ENCODE data around the gene AHDC1.

Gene AHDC1

GRCh38 chr1:27614043-27614624 is 10.2 kb upstream of the AHDC1 start:
- no peak for DNase-seq (ENCODE audit: low read depth)

- DNase-seq (ENCODE audit: low read depth) = no peak
Measured at GRCh38 chr1:27612718-27613117, 8.8 kb upstream of the AHDC1 start.

GRCh38 chr1:27611450-27611849 is 7.5 kb upstream of the AHDC1 start:
- no peak for DNase-seq (ENCODE audit: low read depth)

GRCh38 chr1:27609618-27610240 is 5.8 kb upstream of the AHDC1 start:
- DNase-seq (ENCODE audit: low read depth) = no peak

DNA sequence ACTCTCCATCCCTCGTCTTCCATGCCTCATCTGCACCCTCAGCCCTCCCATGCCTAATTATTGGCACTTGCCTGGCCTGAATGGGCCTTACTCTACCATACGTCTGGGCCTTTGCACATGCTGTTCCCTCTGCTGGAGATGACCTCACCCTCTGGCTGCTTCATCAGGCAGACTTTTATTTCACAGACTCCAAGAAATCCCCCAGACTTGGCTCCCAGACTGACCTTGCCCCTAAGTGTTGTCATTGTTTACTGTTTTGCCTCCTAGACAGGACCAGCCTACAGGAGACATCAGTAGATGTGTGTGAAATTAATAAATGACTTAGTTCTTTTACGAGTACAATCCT is 5.2 kb upstream of the AHDC1 start:
- no peak for DNase-seq (ENCODE audit: low read depth)

DNA sequence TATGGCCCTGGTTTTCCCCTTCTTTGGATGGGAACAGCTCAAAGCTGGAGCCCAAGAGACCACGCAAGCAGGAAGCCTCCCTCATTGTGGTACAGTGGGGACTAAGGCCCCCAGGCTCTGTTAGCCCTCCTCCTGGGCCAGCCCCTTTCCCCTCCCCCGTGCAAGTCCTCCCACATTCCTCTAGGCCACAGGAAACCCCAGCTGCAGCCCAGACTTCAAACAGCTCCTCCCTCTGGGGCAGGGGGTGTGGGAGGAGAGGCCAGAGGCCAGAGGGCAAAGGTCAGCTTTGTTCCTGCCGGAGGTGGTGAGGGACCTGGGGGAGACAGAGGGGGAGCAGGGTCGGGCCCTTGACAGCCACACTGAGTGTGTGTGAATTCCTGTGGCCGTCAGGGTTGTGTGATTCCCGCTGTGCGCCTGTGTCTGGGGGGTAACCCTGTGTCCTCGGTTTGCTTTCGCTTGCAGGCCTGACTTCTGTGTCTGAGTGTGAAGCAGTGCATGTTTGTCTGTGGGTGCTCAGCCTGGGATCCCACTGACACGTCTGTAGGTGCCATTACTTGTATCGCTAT is 3.4 kb upstream of the AHDC1 start:
- DNase-seq (ENCODE audit: low read depth) = no peak

- no peak for DNase-seq (ENCODE audit: low read depth)
Measured at GRCh38 chr1:27606708-27607238, 2.8 kb upstream of the AHDC1 start.

DNA sequence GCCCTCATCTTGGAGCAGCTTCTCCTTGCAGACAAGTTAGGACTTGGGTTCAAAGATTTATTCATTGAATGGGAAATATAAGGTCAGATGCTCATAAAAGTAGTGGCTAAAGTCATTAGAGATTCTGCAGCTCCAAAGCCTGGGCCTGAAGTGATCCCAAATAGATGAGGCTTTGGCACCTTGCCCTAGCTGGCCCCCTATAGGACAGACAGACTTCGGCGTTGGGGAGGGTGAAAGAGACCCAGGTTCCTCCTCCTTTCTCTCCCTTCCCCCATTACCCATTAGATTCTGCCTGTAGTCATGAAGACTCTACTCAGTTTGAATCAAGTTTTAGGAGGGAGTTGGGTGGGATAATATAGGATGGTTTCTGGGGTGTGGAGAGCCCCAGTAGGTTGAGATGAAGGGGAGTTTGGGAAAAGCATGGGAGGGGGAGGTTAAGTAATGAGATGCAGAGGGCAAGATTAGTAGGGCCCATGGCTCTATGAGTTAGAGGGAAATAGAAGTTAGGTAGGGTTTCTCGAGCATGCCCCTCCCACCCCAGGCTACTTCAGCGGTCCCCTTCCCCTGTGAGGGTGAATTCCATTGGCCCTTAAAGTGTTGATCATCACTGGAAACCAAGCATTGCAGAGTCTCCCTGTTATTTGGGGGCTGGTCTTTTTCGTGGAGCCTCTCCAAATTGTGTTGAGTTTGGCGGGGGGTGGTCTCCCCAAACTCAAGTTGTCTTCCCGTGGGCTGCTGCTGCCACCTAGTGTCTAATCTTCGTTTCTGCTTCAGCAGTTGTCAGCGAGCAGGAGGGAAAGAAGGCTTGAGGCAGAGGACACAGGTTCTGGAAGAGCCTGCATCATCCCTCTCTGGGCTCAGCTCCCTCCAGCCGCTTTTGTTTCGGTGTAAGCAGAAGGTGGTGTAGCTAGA is 2.1 kb upstream of the AHDC1 start:
- DNase-seq (ENCODE audit: low read depth) = peak; percentile 43

DNA sequence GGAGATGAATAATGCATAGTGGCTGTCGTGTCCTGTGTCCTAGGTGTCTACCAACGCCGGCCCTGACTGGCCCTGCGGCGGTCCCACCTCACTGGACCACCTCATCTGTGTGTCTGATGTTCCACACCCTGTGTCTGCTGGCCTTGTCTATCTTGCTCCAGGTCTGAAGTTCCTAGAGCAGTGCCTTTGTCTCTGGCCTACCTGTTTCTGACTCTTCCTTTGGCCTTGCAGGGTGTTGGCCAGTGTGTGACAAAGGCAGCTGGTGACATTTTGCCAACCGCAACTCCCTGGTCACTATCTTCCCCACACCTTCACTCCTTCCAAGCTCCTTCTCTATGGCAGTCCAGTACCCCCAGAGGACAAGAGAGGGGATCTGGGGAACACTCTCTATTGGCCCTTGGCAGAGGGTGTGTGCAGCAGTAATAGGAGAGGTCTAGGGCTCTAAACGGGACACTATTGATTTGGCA is 1.4 kb upstream of the AHDC1 start:
- DNase-seq (ENCODE audit: low read depth) = no peak

DNA sequence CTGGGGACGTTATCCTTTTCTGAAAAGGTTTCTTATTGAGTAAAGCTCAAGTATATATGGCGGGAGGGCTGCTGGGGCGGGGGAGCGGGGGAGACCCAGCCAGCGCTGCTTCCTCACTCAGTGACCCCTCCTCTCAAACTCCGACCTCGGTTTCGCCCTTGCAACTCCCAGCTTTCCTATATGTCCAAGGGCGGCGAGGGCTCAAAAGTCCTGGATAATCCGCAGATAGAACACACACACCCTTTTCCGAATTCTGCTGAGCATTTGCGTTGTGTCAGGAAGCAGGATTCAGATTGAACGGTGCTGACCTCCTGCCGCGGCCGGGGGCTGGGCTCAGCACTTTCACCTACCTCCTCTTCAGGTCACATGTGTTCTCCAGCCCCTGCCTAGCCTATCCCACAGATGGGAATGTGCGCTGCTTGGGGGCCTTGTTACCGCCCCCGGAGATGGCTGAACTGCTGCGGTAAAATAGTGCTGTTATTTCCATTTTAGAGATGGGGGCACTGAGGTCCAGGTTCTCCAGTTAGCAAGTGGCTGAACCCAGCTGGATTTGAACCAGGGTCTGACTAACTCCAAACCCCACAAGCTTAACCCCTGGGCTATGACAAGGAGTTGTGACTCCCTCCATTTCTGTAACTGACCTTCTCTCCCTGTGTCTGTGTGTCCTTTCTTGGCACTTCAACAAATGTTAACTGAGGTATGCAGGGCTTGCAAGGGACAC is 795 bp upstream of the AHDC1 start:
- no peak for DNase-seq (ENCODE audit: low read depth)

GRCh38 chr1:27603309-27603680 is 649 bp downstream of the AHDC1 start:
- DNase-seq (ENCODE audit: low read depth) = no peak

DNA sequence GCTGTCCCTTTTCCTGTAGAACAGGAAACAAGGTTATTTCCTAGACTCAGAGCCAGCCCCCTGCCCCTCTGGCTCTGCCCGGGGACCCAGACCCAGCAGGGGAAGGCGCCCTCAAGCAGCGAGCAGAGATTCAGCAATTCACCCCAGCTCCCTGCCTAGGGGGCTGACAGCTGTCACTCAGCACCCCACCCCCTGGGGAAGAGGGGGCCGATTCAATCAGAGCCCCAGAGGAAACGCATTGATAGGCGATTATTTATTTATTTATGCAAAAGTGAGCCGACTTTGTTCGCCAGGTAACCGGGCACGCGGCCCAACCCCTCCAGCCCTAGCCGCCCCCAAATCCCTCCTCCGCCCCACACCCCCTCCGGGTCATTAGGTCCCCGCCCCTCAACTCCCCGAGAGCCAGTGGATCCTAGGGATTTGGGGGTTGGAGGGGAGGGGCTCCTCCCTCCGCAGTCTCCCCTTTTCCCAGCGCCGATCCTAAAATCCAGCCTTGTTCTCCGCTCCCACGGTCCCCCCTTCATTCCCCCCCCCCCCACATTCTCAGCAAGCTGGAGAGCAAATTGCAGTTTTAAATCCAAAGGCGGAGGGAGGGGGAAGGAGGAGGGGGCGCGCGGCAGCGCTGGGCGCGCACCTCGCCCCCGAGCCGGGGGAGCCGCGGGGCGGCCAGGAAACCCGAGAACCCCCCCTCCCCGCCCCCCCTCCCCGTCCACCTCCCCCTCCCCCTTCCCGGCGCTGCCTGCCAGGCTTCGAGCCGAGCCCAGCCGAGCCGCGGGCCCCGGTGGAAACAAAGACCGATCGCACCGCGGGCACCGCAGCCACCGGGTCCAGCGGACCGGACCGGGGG is 1.3 kb downstream of the AHDC1 start:
- DNase-seq (ENCODE audit: low read depth) = peak; percentile 33

GRCh38 chr1:27601771-27602461 is 2.0 kb downstream of the AHDC1 start:
- DNase-seq (ENCODE audit: low read depth) = no peak

- DNase-seq (ENCODE audit: low read depth) = no peak
Measured at GRCh38 chr1:27601321-27601770, 2.6 kb downstream of the AHDC1 start.

DNA sequence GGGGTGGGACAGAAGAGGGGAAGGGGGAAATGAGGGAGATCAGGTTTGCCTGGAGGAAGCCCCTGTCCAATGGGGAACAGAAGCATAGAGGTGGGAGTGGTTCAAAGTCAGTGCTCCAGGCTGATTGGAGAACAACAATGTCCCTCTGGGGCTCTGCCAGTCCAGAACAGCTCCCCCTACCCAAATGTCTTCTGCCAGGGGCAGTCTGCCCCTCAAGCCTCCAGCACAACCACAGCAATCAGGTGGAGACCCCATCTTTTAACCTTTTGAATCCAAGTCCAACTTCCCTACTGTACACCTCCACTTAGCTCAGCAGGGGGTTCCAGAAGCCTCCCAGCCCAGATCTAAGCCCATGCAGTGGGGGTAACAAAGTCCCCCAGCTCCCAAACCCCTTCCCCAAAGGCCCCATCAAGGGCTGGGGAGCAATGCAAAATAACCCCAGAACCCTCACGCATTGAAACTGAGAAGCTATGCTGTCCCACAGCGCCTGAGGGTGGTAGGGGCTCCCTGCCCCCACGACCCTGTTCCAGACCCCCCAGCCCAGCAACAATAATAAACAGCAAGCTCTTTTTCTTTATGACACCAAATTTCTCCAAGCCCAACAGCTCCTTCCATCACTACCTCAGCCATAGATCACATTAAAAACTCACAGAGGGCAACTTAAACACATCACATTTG is 3.3 kb downstream of the AHDC1 start:
- no peak for DNase-seq (ENCODE audit: low read depth)

- no peak for DNase-seq (ENCODE audit: low read depth)
Measured at GRCh38 chr1:27599605-27600497, 4.1 kb downstream of the AHDC1 start.

DNA sequence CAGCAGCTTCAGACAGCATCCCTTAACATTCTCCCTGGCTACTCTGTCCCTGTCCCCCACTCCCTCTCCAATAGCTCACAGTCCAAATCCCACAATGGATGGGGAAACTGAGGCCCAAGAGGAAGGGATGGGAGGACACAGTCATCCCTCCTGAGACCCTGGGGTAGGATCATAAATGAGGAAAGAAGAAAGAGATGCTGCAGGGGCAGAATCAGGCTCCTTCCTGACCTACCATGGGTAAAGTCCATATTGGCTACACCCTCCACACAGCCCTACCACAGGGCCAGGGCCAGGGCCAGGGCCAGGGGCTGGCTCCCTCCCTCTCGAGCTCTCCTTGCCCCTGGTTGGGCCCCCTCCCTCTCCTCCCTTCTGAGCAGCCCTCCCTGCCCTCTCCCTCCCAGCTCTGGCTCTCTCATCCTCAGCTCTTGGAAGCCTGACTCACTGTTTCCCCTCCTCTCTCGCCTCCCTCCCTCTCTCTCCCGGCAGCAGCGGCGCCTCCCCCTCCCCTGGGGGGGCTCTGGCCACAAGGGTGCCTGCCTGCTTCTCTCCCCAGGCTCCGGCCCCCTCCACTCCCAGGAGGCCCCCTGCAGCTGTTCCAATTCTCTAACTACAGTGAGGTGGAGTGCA is 4.9 kb downstream of the AHDC1 start:
- DNase-seq (ENCODE audit: low read depth) = no peak

DNA sequence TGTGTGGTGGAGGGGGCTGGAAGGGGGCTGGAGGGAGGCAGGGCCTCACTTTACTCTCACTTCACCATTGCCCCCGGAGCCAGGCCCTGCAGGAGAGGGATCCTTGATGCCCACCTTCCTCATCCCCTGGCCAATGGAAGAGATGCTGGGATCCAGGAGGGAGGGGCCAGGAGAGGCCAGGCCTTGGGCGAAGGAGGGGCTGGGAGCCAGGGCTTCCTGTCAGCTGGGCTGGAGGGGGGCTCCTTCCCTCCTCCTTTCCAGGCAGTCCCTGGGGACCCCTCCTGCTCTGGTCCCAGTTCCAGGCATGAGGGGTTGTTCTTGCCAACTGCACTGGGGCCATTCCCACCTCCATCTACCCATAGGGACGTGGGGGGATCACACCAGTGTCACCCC is 5.7 kb downstream of the AHDC1 start:
- DNase-seq (ENCODE audit: low read depth) = no peak

All from T follicular helper cell (primary cell).